Muscle of back (tissue), 13 donors: ENCODE data around the gene RWDD1. TPM values are rescaled to one million over a fixed set of nuclear protein-coding genes. Genes with fewer than 3 reads are reported as not detected.
A peak's percentile ranks its signal among the peaks of the same experiment; 100 is the strongest.

ENCODE experiments used
- DNase-seq, 3 donors: peaks; one replicate each; pipeline versions ENCODE4 v3.0.0 to v3.0.0-alpha.2; 2013
- long read RNA-seq, 9 donors: transcript quantifications; one replicate each; lab custom pipeline, GENCODE V29; 2026
- polyA plus RNA-seq, 10 donors: library from polyadenylated mRNA; unstranded; fragments of 120-200 nt; gene quantifications; one replicate each; pipeline ENCODE4 v1.2.1, GENCODE V29; 2013; ENCODE audit not compliant: insufficient read length in 10 of 10

RWDD1 gene, protein sequence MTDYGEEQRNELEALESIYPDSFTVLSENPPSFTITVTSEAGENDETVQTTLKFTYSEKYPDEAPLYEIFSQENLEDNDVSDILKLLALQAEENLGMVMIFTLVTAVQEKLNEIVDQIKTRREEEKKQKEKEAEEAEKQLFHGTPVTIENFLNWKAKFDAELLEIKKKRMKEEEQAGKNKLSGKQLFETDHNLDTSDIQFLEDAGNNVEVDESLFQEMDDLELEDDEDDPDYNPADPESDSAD
- polyA plus RNA-seq: 10 to 100 TPM; 44.3 to 69.6 (median 57.9) TPM
- long read RNA-seq, donor 1, full-length matches to known transcripts: 22 of 36 reads
- long read RNA-seq, donor 1, partial matches to known transcripts: 14 of 36 reads
- long read RNA-seq, donor 1, other reads (novel, unspliced or antisense): 0 of 36 reads
- long read RNA-seq, donor 2, full-length matches to known transcripts: 25 of 36 reads
- long read RNA-seq, donor 2, partial matches to known transcripts: 11 of 36 reads
- long read RNA-seq, donor 2, other reads (novel, unspliced or antisense): 0 of 36 reads
- long read RNA-seq, donor 3: 0 reads
- long read RNA-seq, donor 4, full-length matches to known transcripts: 23 of 23 reads
- long read RNA-seq, donor 4, partial matches to known transcripts: 0 of 23 reads
- long read RNA-seq, donor 4, other reads (novel, unspliced or antisense): 0 of 23 reads
- long read RNA-seq, donor 5, full-length matches to known transcripts: 19 of 45 reads
- long read RNA-seq, donor 5, partial matches to known transcripts: 26 of 45 reads
- long read RNA-seq, donor 5, other reads (novel, unspliced or antisense): 0 of 45 reads
- long read RNA-seq, donor 6, full-length matches to known transcripts: 33 of 47 reads
- long read RNA-seq, donor 6, partial matches to known transcripts: 9 of 47 reads
- long read RNA-seq, donor 6, other reads (novel, unspliced or antisense): 5 of 47 reads
- long read RNA-seq, donor 7, full-length matches to known transcripts: 22 of 22 reads
- long read RNA-seq, donor 7, partial matches to known transcripts: 0 of 22 reads
- long read RNA-seq, donor 7, other reads (novel, unspliced or antisense): 0 of 22 reads
- long read RNA-seq, donor 8, full-length matches to known transcripts: 14 of 14 reads
- long read RNA-seq, donor 8, partial matches to known transcripts: 0 of 14 reads
- long read RNA-seq, donor 8, other reads (novel, unspliced or antisense): 0 of 14 reads
- long read RNA-seq, donor 9, full-length matches to known transcripts: 2 of 2 reads
- long read RNA-seq, donor 9, partial matches to known transcripts: 0 of 2 reads
- long read RNA-seq, donor 9, other reads (novel, unspliced or antisense): 0 of 2 reads

DNA sequence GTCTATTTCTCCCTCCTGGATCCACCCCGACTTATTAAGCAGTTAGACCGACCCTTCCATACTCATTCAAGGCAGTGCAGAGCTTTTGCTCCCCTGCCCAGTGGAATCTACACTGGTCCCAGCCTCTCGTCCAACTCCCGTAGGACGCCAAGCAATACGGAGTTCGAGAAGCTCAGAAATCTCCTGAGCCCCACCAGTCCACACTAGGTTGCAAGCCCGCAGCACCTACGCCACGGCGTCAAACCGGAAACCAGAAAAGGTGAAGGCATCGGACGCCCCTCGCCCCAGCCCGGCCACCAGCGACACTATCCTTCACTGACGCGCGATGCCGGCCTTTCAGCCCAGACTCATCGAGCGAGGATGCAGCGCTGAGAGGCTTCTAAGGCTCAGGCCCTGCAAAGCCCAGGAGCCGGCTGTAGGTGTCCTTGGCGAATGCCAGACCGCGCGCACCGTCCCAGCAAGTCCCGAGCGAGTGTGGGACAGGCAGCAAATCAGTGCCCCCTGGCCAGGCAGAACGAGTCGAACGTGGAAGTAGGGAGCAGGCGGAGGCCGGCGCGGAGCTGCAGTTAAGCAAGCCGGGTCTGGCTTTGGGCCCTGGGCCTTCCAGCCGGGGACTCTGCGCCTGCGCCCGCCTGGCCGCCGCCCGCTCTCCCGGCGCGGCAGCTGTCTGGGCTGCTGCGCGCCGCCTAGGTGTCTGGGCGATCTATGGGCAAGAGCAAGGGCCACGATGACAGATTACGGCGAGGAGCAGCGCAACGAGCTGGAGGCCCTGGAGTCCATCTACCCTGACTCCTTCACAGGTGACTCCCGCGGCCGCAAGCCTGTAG lies at the start of gene RWDD1:
Gene RWDD1 (plus strand): TSS at position 649 of the 827 bp plus-strand sequence. CDS start 79 bp downstream, at position 728.
- peak; percentile 99 to 100 (median 99) for DNase-seq

DNA sequence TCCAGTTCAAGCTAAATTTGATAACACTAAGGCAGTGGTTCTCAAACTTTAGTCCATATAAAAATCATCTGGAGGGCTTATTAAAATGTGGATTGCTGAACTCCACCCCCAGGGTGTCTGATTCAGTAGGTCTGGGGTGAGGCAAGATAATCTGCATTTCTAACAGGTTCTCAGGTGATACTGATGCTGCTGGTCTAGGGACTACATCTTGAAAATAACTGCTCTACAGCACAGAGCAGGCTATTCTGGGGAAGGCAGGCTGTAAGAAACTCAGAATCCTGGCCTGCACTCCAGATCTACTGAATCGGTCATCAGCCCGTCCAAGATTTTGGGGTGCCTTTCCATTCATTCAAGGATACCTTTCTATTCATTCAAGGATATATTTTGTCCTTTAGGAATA lies 48.4 kb upstream of the RWDD1 start:
- DNase-seq: no peak

DNA sequence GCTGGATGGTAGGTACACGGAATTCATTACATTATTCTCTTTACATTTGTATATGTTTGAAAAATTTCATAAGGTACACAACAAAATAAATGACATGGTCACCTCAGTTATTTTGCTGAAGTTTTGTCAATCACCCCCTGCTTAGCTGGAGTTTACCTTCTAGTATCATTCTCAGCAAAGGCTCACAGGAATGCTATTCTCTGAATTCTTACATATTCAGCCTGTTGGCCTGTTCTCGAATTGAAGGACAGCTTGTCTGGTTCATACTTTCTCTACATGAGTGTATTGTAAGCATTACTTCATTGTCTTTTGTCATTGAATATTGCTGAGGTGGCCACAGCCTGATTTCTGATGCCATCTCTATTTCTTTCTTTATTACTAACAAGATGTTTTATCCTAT lies 47.1 kb upstream of the RWDD1 start:
- no peak for DNase-seq

DNA sequence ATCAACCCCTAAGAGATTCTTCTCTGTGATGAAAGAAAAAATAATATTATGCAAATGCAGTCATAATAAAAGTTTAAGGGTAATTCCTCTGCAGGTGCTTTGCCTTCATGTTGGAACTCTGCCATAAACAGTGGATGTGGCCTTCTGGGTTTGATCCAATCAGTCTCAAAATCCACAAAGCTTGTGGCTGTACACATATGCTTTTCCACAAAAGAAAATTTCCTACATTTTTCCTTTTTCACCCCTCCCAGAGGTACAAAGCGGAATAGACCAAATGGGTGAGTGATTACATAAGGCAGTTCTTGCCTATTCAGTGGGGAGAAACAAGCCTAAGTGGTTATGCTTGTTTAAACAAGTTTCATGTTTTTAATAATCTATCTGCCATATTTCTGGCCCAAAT lies 43.2 kb upstream of the RWDD1 start:
- DNase-seq: no peak

DNA sequence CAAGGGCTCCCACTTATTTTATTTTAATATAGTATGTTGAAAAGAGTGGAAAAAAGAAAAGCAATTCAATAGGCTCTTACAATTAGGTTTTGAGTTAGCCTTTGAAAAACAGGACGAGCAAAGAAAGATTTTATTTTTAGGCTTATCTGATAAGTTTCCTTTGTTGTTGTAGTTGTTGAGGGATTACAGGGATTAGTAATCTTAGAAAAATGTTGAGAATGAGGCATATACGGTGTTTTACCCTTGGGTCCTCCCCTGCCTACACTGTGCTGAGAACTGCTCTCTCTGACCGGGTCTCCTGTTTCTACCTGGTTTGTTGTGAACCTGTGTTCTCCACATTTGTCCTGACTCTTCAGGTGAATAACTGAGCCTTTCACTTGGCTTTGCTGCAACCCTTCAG lies 42.5 kb upstream of the RWDD1 start:
- DNase-seq: no peak

DNA sequence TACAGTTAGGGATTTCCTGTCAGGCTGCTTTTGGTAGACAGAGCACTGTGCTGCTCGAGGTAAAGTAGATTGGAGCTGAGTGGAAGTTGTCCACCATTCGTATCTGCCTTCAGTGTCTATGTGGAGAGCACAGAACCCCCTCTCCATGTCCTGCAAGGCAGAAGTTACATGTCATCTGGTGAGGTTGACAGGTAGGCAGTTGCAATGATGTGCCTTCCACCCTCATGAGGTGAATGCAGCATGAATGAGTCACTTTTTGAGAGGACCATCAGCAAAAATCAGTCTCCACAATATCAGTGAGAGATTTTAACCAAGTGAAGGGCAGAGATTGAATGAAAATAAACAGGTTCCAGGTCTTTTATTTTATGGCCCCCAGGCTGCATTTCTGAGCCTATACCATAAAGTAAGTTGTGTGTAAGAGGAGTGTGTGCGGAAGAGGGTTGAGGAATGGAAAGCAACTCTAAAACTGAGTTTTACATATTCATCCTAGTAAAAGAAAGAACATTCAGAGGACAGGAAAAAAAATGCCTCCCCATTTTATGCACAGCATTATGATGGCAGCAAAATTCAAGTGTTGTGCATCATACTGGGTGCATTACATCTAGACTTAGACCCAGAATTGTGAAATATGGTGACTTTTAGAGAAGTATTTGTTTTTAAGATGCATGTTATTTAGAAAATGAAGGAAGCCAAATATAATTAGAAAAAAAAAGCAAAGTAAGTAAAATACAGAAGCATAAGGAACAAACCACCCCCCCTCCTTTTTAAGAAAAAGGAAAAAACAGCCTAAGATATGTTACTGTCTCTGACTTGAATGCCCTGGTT lies 41.6 kb upstream of the RWDD1 start:
- no peak for DNase-seq

DNA sequence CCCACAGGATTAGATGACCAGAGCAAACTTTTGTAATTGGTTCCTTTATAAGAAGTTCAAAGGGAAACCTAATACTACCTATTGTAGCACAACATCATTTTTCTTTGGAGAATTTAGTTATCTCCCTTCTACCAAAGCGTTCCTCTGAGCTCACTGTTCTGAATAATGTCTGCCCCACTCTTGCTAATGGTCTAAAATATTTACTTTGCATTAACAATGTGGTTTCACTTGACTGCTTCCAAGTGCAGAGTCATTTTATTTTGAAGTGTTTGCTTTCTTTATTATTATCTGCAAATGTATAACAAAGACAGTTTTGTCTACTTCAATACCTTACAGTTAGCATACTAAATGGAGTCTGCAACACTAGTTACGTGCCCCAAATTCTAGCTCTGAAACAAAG lies 40.9 kb upstream of the RWDD1 start:
- no peak for DNase-seq

DNA sequence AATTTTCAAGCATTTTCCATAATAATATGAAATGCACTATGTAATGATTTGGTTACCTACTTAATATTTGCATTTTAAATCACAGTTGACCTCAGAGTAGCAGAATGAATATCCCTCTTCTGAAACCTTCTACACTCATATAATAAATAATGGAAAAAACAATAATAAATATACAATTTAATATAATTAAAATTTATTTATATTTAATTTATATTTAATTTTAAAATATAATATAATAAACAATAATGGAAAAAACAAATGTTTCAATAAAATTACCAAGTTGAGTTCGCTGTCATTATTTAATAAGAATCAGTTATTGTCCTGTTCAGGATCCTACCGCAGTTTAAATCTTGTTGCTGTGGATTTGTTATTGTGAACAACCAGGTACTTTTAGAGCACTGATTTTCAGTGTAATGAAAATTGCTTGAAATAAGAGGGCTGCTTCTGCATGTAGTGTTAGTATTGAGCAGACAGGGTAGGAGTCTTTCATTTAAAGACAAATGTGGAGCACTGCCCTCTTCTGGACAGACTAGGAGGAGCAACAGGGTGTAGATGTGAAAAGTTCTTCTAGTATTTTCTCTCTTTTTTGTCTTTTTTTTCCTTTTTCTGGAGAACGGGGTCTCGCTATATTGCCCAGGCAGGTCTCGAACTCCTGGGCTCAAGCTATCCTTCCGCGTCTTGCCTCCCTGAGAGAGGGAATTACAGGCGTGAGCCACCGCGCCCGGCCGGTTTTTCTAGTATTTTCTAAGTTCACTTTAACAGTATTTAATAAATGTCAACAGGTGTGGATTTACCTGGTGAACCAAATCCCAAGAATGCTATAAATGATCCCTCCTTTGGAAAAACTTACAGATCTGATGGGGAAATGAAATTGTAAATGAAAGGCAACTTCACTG lies 39.4 kb upstream of the RWDD1 start:
- DNase-seq: peak; percentile 53 to 77 (median 65)

DNA sequence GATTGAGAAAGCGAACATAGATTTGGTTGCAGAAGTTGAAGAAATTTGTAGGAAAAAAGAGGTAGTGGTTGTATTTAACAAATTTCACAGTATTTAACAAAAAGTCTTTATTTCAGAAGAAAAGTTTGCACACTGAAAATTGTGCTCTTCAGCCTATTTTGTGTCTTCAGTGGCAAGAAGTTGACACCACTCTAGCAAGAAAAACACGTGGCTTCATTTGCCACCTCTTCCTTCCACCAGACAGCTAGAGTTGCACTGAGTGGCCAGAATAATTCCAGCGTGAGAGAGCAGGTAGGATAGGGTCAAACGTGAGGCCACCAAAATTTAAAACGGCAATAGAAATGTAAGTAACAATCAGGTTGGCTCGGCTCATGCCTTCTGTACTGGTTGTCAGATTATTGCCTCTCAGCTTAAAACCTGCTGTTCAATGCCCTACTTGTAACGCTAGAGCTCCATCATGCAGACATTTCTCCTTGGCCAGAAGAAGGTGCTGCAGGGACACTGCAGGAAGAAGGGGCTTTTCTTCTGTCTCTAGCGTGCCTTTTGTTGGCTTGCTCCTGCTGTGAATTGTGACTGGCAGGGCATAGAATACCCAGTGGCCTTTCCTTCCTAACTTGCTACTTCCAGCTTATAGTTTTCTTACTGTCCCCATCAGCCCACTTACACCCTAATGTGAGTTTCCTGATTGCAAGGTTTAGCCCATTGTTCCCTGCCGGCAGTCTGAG lies 37.9 kb upstream of the RWDD1 start:
- DNase-seq: no peak

DNA sequence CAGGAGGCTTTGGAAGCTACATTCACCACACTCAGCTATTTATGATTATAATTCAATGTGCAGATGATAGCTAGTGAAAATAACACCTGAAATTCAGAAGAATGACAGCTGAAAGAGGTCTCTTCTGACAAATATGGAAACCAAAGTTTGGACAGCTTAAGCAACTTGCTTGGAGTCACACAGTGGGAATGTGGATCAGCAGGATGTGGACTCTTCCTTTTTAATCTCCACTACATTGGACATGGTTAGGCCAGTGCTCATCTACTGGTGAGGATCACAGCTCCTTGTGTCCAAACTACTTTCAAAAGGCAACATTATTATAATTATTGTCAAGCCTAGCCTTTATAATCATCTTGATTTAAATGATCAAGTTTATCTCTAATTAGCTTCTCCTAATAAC lies 36.2 kb upstream of the RWDD1 start:
- no peak for DNase-seq

DNA sequence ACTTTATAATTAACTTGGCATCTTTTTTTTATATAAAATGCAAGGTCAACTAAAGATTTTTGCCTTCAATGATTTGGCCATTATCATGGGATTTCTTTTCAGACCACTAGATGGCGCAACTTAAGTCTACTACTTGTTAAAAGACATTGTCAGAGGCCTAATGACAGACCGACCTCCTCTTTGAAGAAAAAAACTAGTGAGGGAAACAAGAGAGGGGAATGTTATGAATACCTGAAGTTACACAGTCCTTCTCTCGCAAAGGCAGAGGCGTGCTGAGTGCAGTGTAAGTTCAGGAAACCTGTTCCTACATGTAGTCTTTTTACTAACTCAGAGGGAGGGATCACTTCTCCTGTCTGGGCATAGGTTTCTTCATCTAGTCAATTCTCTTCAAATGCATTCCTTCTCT lies 35.1 kb upstream of the RWDD1 start:
- peak; percentile 37 to 68 (median 51) for DNase-seq

DNA sequence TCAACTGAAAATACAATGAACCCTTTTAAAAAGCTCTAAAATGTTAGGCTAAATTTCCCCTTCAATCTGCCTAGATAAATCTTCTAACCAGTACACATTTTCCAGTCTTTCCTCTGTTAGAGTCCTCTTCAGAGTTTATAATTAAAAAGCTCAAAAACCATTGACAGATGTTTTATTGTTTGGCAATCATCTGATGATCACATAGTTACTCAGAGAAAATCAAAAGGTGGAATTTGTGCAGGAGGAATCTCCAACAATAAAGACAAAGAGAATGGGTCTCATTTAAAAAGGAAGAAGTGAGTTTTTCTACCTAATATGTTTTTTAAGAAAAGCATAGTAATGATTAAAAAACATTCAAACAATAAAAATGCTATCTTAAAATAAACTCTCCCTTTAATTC lies 28.9 kb upstream of the RWDD1 start:
- DNase-seq: no peak

DNA sequence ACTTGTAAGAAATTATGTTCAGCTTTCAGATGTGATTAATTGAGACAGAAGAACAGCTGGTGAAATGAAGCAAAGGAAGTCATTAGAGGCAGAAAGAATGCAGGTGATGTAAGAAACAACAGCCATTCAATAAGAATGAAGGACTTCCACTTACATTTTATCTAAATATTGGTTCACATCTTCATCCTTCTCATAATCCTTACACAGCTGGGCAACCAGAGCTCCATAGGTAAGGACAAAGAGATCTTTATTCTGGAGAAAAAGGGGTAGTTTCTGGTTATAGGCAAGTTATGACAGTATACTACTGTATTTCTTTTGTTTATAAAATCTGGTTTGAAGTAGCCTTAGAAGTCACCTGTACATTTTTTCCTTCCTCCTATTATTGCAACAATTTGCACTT lies 28.2 kb upstream of the RWDD1 start:
- no peak for DNase-seq

DNA sequence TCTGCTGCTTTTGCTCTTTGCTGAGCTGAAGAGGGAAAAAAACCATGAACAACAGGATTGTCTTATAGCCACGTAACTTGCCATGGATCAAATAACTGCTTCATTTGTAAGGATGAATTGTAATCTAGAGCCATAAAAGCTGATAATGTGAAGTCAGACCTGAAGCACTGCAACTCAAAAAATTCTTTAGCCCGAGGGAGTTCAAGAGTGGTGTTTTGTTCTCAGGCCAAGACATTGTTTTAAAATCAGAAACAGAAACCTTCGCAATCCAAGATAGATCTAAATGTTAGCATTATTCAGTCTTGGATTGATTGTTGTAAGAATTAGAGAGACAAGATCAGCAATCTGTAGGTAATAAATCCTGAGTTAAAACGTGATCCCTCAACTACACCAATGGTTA lies 25.7 kb upstream of the RWDD1 start, which contains the start of gene TRAPPC3L:
Gene TRAPPC3L (minus strand): TSS at position 34 of the 400 bp plus-strand sequence. CDS start 170 bp downstream, outside the sequence.
- DNase-seq: no peak

DNA sequence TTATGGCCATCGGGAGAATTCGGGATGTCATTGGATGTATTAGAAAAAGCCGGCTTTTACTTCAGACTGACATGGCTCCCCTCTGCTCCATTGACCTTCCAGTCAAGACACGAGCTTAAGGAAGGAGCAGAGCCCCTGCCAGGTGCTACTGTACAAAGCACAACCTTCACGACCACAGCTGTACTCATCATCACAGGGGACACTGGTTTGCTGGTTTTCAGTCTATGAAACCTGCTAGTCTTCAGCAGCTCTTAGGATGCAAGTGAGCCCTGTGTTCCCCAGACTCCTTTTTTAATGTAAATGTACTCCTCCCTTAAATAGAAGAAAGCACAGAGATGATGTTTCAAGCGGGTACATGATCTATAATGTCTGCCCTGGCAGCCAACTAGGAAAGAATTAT lies 23.9 kb upstream of the RWDD1 start:
- no peak for DNase-seq

DNA sequence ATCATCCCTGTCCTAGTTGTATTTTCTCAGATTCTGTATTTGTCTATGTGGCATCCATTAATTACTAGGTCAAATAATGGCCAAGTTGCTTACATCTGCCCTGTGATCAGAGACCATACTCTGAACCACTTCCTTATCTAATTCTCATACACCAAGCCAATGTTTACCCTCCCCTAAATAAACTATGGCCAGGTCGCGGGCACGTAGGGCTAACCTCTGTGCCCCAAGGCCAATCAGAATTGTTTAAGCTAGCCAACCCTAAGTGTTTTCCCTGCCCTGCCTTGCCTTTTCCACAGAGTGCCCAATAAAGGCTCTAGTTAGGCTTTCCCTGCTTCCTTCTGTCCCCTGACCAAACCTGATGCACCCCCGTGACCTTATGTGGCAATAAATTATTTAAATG lies 20.5 kb upstream of the RWDD1 start:
- DNase-seq: no peak

DNA sequence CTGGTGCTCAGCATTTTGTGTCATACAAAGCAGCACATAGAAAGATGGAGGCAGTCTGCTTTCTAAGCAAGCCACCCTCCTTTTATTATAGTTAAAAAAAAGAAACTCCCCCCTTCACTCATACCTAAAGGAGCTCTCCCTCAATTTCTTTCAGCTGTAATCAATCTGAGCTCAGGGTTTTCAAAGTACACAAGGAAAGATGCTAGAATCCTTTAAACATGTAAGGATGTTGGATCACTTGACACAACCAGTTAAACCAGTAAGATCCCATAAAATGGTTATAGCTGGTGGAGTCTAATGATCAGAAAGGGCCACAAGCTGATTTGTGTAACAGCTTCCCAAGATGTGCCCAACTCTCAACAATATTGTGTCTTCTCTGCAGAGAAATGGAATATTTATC lies 17.9 kb upstream of the RWDD1 start, which contains the start of gene CALHM4:
Gene CALHM4 (plus strand): TSS at position 301 of the 400 bp plus-strand sequence. CDS start 43 bp downstream, at position 344.
- no peak for DNase-seq

DNA sequence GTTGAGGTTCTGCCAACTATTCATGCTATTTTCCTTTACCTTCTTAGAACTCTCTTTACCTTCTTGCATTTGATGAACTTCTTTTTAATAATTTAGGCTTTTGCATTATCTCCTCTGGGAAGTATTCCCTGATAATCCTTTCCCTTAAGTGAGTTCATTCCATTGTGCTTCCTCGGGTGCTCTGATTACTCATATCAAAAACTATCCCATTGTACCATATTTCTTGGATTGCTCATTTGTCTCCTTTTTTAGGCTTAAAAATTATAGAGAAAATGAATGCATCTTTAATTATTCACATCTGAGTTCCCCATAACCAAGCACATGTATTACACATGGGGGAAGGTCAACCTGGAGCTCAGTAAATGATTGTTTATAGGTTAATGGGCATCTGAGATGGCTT lies 15.2 kb upstream of the RWDD1 start:
- peak in 1 of 3 donors; percentile 70 for DNase-seq
